GM11168 (cell line): Measurements from ENCODE around the gene IGF1R.

Experiments
- in situ Hi-C: fragments of 300-500 bp; cut with MboI; formaldehyde crosslinking; loops from one replicate; pipeline ENCODE4 v1.12.0; 2022; ENCODE audit warnings: low sequenced_read_pairs; ENCODE audit not compliant: unreplicated experiment

IGF1R gene

DNA sequence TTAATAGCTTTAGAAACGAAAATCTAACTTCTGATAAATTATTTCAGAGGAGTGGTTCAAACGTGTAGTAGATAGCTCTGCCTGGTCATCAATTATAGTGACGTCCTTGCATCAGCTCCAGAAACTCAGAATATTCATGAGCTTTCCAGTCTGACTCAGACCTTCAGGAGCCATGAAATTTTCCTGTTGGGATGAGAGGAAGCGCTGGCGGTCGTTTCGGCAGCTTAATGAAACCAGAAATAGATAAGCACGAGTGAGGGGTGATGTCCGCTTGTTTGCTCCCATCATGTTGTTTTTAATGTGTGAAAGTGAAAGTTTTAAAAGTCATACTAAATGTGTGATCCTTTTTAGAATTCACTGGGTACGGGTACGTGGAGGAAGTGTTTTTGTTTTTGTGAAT lies 218.2 kb downstream of the IGF1R start:
- in situ Hi-C loops: no loop called here

DNA sequence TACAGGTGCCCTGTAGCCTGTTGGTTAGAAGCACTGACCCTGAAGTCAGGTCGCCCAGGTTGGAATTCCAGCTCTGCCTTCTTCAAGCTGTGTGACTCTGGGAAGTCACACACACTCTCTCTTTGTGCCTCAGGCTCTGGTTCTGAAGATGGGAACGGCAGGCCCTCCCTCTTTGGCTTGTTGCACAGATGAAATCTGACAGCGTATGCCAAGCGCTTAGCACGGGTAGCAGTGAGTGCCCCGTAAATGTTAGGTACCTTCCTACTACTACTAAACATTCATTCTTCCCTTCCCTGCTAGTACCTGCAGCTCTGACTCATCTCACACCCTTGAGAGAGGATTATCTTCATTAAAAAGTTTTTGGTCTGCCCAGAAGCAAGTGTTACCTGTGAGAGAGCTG lies 220.2 kb downstream of the IGF1R start:
- in situ Hi-C loops: no loop called here

DNA sequence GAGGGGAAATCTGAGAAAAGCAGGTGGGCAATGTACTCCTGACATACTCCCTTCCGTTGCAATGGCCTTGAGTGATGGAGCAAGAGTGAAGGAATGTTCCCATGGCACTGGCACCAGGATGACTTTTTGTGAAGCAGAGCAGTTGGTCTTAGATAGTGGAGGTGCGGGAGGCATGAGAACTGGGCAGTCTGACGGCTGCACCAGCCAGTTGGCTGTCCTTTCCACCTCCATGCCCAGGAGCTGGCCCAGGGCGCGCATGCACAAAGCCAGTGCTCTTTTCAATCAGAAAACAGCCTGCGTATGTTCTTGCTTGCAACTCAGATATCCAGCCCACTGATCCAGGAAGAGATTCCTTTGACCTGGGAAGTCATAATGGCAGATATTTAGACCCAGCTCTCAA lies 222.4 kb downstream of the IGF1R start:
- in situ Hi-C loops: no loop called here

- in situ Hi-C loops: no loop called here
These were observed 224.4 kb downstream of the IGF1R start for GRCh38 chr15:98872774-98873173.

DNA sequence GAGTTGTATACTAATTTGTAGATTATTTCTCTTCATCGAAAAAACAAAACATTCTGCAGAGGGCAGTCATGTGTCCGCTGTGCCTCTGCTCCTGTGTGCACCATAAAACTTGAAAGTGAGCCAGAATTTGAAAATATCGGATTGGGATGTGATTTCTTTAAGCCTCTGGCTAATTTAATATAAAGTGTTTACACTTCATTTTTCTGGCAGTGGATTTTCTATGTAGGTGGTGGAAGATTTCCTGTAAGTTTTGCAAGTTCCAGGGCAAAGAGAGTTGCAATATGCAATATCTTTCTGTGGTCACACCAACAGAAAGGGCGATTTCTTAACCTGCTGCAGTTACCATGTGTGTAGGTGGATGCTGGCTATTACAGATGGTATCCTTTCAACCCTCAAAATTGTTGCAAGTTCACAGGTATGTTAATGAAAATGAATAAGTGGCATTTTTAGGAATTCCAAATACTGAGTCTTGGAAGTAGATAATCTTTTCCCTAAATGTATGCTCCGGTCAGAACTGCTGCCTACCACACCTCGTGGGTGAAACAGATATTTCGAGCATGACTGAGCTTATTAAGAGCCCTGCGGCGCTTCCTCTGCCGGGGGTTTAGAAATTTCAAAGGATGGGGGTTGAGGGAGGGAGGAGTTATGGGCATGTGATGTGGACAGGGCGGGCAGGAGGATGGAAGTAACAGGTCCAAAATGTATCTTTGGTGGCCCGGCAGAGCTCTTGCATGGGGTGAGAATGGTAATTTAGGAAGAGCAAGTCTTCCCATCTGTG lies 225.3 kb downstream of the IGF1R start:
- in situ Hi-C loops: no loop called here

DNA sequence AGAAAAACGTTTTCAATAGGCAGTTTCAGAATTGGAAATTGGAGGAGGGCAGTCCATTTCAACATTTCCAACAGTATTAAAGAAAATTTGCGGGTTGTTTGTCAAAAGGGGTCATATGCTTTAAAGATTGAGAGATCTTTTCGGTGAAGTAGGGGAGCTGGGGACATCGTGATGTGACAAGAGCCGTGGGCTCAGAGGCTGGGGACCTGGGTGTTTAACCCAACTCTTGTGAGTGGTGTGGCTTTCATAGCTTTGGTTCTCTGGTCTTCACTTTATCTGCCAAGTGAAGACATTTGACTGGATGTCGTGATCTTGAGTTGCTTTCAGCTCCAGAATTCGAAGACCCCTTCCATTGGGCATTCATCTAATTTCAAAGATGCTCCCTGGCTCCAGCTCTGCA lies 226.0 kb downstream of the IGF1R start:
- in situ Hi-C loops: no loop called here

- in situ Hi-C loops: no loop called here
These were observed 226.4 kb downstream of the IGF1R start for GRCh38 chr15:98874773-98875172.

GRCh38 chr15:98875309-98875708 lies 227.0 kb downstream of the IGF1R start:
- in situ Hi-C loops: no loop called here

DNA sequence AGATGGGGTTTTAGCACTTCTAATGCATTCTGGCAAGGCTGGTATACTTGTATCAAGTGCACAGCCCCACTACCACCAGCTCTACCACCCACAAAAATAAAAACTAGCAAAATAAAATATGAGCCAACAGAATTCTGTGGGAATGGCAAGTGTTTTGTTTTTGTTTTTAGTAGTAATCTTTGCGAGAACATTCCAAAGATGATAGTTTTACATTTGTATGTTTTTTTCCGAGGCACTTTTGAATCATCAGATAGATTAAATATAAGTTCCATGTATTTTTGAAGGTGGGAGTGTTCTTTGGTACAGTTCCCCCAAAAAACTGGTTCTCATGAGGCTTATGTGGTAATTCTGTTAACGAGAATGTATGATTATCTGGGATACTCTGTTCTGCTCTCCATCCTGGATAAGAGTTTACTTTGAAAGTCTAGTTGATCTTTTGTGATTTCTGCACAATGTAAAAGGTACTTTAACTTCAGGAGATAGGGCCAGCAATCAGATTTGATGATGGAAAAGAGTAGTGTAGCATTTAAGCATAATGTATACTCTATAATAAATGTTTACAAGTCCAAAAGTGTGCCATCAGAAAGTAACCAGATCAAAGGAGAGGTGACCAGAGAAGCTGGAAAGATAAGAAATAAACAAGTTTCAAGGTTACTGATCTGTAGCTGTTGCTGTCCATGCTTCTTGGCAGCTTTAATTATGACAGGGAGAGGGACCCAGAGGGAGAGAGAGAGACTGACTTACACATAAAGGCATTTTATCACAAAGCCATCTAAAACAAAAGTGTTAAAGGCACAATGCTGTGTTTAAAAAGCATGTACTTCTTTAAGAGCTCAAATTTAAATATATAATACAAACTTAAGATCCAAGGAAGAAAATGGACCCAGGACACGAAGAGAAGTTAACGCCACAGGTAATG lies 228.4 kb downstream of the IGF1R start:
- in situ Hi-C loops: no loop called here

DNA sequence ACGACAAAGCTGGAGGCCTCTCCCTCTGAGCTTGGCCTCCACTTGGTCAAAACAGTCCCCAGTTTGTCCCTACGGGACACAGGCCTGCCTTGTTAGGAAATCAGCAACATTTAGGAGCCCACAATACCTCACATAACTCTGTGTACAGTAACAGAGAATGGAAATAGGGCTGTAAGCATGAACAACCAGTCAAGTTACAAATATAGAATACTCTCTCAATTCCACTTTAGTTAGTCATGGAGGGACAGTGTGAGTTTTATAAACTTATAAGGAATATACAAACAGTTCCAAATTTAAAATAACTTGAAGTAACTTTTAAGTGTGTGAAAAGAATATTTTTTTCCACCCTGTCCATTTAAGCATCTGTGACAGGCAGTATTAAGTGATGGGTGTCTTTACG lies 229.8 kb downstream of the IGF1R start:
- in situ Hi-C loops: no loop called here

GRCh38 chr15:98878862-98879261 lies 230.5 kb downstream of the IGF1R start:
- in situ Hi-C loops: no loop called here

GRCh38 chr15:98881526-98882520 lies 233.5 kb downstream of the IGF1R start:
- in situ Hi-C loops: no loop called here

DNA sequence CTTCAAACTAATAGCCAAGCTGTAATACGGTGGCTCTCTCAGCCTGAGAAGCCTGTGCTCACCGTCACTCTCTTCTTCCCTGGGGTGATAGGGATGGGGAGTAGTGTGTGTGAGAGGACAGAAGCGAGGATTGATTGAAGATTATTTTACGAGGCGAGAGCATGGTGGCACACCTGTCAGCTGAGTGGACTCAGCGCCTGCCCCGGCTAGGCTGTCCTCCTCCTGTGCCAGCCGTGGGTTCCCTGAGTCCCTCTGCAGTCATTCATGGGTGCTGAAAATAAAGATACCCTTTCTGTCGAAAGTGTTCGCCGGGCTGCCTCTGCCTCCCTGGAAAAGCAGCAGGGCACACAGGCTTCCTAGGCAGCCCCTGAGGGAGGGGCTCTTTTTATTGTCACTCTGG lies 235.1 kb downstream of the IGF1R start:
- in situ Hi-C loops: no loop called here

DNA sequence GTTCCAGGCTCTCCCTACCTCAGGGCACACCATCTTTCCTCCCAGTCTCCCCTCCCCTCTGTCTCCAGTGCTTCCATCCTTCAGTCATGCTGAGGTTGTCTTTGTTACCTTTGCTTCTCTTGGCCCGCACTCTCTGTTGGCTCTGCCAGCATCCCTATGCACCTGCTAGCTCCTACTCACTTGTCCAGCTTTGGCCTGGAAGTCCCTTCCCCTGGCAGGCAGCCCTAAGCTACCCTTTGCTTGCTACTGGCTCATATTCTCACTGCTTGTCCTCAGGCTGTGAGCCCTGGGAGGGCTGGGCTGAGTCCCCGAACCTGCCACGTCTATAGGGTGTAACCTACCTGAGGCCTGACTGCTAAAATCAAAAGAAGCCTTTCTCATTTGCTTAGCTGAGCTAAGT lies 236.6 kb downstream of the IGF1R start:
- in situ Hi-C loops: no loop called here

DNA sequence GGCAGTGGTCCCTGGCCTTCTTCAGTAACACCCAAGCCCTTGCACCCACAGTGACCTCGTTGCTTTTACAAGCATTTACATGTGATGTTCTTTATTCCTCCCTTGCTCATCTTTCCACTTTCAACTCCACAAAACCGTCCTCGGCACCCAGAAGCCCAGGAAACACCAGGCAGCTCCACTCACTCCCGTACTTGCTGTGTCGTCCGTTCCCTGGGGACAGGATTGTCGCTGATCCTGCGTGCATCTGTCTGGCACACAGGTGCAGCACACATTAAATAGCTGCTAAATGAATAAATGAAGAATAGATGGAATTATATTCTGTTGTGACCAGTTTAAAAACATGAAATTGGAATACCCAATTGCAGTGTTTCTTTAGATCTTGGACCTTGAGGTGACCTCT lies 239.6 kb downstream of the IGF1R start:
- in situ Hi-C loops: no loop called here

DNA sequence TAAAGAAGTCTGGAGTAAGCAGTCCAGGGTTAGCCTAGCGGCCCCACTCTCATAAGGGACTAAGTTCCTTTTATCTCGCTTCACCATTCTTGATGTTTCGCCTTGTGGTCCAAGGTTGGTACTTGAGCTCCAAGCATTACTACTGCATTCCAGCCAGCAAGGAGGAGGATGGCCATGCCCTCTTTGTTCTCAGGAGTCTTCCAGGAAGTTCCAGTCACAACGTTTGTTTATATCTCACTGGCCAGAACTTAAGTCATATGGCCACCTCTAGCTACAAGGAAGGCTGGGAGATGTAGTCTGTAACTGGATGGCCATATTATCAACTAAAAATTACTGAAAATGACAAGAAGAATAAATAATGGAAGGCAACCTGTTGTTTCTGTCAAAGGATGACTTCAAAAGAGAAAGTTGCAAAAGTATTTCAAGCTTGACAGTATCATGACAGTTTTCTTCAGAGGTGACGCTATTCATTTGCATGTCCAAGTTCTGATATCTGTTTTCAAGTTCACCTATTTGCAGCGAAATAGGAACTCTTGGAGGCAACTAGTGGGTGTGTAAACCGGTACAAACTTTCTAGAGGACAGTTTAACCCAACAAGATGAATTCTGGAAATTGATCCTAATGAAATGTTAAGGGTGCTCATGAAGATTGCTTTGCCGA lies 240.6 kb downstream of the IGF1R start:
- in situ Hi-C loops: no loop called here

DNA sequence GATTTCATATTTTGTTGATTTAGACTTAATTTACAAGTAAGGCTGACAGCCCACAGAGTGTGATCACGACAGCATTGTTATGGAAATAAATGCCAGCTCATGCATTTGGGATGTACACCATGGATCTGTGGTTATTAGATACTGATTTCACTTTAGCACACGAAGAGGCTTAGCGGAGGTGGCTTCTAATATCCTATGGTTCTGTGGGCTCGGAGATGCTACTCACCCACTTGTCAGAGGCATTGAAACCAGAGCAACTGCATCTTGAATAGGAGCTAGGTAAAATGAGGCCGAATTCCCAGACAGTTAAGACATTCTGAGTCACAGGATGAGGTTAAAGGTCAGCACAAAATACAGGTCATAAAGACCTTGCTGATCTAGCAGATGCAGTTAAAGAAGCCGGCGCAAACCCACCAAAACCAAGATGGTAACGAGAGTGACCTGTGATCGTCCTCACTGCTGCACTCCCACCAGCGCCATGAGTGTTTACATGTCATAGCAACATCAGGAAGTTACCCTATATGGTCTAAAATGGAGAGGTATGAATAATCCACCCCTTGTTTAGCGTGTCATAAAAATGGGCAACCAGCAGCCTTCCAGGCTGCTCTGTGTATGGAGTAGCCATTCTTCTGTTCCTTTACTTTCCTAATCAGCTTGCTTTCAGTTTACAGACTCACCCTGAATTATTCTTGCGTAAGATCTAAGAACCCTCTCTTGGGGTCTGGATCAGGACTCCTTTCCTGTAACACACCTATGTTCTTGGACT lies 241.8 kb downstream of the IGF1R start:
- in situ Hi-C loops: no loop called here

- in situ Hi-C loops: no loop called here
These were observed 243.0 kb downstream of the IGF1R start for GRCh38 chr15:98891301-98891700.

DNA sequence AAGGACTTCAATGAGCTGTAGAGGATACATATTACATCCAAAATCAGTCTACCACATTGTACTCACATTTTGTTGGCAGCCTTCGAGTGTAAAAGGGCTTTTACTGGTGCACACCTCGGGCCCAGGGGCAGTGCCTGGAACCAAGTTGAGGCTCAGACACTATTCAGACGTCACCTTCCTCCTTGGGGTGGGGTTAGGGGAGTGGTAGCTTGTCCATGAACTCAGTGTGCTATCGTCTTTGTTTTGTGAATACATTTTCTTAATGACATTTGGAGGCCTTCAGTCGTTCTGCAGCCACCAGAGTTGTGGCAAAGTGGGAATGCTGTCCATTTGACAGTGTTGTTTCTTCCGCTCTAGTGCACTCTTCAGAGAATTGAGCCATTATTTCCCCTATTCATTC lies 245.1 kb downstream of the IGF1R start:
- in situ Hi-C loops: no loop called here
